GM19023 (cell line): ENCODE measurements around the gene ARID1B.

Experiments
- ATAC-seq: cut with Tn5 transposase; IDR thresholded peaks from one replicate; pipeline ENCODE4 v1.9.1; 2021; ENCODE audit warnings: mild to moderate bottlenecking, moderate library complexity; ENCODE audit not compliant: unreplicated experiment

Gene ARID1B

DNA sequence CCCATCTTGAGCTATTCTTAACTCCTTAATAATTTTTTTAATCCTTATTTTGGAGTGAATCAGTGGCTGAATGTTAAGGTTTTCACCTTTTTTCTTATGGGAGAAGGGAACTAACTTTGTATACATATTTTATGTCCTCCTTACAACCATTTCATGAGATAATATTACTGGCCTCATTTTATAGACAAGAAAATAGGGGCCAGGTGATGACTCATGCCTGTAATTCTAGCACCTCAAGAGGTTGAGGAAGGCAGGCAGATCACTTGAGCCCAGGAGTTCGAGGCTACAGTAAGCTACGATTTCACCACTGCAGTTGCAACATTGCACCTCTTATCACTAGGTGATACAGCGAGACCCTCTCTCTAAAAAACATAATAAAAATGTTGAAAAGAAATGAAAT, 417.5 kb downstream of the ARID1B start:
- ATAC-seq, result no peak

DNA sequence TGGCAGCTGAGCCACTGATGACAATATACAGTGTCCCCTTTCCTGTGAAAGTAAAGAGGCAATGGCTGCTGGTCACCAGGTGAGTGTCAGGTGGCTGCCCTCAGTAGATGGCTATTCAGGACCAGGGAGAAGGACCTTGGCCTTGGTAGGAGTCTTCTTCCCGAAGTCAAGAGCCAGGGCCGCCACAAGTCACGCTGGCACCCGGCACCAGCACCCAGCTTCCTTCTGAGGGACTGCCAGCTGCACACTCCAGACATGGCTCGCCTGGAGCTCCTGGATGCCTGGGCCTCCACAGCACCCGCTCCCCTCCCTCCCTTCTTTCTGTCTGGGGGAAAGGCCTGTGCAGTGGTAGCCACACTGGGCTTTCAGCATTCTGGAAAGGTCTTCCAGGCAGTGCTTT, 419.2 kb downstream of the ARID1B start:
- no peak for ATAC-seq

- no peak for ATAC-seq
Observed at GRCh38 chr6:157198425-157199279, 421.5 kb downstream of the ARID1B start.

- ATAC-seq, result no peak
Observed at GRCh38 chr6:157200117-157200516, 422.9 kb downstream of the ARID1B start.

- ATAC-seq, result no peak
Observed at GRCh38 chr6:157200611-157201010, 423.4 kb downstream of the ARID1B start.

DNA sequence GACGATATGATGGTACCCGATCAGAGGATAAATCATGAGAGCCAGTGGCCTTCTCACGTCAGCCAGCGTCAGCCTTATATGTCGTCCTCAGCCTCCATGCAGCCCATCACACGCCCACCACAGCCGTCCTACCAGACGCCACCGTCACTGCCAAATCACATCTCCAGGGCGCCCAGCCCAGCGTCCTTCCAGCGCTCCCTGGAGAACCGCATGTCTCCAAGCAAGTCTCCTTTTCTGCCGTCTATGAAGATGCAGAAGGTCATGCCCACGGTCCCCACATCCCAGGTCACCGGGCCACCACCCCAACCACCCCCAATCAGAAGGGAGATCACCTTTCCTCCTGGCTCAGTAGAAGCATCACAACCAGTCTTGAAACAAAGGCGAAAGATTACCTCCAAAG, 423.9 kb downstream of the ARID1B start:
- ATAC-seq, result no peak

DNA sequence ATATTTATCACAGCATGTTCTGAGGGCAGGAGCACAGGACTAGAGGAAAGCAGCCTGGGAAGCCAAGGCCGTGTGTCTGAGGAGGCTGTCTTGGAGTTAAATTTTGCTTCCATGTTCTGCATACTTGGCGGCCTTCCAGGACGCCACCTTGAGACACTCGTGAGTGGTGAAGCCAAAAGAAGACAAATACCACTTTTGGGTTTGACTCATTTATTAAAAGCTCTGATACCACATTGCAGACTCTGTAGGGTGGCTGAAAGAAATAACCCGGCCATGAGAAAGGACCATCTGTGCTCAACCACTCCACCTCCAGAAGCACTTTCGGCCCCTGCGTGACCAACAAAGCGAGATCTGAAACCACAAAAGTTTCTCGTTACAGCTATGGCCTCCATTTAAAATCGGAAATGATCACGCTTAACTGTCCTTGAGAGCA, 426.1 kb downstream of the ARID1B start:
- ATAC-seq, result peak; percentile 98

DNA sequence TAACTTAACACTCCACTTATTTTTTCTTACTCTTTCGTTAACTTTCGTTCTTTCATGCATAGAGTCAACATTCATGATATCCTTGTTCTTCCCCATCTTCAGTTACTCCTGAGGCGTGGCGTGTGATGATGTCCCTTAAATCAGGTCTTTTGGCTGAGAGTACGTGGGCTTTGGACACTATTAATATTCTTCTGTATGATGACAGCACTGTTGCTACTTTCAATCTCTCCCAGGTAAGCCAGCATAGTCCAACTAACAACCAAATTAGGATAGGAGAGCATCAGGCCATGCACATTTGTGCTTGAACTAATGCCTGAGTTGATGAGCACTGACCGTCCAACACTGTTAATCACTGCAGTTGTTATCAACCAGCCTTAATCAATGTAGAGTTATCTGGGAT, 426.6 kb downstream of the ARID1B start:
- ATAC-seq, result peak; percentile 36

- no peak for ATAC-seq
Observed at GRCh38 chr6:157205473-157206358, 428.5 kb downstream of the ARID1B start.

- no peak for ATAC-seq
Observed at GRCh38 chr6:157206359-157206815, 429.2 kb downstream of the ARID1B start.

- ATAC-seq, result no peak
Observed at GRCh38 chr6:157207521-157208076, 430.4 kb downstream of the ARID1B start.

DNA sequence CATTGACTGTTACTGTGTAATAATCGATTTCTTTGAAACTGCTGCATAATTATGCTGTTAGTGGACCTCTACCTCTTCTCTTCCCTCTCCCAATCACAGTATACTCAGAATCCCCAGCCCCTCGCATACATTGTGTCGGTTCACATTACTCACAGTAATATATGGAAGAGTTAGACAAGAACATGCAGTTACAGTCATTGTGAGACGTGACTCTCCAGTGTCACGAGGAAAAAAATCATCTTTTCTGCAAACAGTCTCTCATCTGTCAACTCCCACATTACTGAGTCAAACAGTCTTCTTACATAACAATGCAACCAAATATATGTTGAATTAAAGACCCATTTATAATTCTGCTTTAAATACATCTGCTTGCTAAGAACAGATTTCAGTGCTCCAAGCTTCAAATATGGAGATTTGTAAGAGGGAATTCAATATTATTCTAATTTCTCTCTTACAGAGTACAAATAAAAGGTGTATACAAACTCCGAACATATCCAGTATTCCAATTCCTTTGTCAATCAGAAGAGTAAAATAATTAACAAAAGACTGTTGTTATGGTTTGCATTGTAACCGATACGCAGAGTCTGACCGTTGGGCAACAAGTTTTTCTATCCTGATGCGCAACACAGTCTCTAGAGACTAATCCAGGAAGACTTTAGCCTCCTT, 432.8 kb downstream of the ARID1B start:
- ATAC-seq, result no peak

DNA sequence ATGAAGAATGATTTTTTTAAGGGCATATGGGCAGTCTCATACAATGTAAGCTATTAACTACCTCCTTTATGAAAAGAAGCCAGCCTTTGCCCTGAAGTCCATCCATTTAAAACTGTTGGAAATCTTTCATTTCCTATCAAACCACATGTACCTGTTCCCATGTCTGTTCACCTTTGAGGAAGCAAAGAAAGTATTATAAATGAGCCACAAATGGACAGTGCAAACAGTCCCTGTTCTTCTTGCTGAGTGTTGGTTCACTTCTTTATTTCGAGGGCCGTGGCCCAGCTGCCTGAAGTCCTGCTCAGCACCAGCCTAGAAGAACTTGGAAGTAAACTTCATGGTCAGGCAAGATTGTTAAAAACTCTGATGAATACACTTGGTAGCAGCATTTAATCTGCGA, 433.8 kb downstream of the ARID1B start:
- no peak for ATAC-seq

GRCh38 chr6:157211603-157212455, 434.7 kb downstream of the ARID1B start:
- no peak for ATAC-seq

DNA sequence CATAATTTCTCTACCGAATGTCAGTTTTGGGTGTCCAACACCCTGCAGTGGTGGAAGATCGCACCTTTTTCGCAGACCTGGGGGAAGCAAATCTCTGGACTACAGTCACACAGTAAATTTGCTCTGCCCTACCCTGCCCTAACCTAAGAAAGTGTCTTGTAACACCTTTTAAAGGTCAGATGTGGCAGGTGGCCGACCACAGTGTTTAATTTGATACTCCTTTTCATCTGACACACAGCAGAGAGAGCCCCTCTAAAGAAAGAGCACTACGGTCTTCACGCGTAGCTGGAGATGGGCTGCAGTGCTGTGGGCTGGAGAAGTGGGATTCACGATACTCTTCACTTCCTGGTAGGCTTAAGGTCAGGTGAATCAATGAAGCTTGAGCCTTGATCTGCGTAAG, 436.2 kb downstream of the ARID1B start:
- ATAC-seq, result no peak

GRCh38 chr6:157213907-157214565, 436.9 kb downstream of the ARID1B start:
- ATAC-seq, result no peak

GRCh38 chr6:157215717-157216116, 438.5 kb downstream of the ARID1B start:
- no peak for ATAC-seq

DNA sequence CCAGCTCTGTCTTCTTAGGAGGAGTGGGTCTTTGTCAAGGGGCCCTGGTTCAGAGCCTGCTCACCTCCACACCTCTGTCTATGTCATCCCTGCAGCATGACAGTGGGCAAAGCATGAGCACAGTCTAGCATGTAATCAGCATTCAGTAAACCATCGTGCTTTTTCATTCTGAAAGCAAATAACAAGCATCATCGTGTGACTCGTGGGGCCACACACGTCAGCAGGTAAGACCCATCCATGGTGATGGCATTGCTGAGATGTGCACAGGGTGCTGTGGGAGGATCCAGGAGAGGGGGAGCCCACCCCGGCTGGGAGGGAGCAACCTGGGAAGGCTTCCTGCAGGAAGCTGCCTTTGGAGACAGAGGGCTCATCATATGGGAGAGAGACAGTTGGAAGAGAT, 439.4 kb downstream of the ARID1B start:
- no peak for ATAC-seq

GRCh38 chr6:157217198-157217893, 440.2 kb downstream of the ARID1B start:
- no peak for ATAC-seq
